ENCODE measurements around the gene OTUB1.

DNA sequence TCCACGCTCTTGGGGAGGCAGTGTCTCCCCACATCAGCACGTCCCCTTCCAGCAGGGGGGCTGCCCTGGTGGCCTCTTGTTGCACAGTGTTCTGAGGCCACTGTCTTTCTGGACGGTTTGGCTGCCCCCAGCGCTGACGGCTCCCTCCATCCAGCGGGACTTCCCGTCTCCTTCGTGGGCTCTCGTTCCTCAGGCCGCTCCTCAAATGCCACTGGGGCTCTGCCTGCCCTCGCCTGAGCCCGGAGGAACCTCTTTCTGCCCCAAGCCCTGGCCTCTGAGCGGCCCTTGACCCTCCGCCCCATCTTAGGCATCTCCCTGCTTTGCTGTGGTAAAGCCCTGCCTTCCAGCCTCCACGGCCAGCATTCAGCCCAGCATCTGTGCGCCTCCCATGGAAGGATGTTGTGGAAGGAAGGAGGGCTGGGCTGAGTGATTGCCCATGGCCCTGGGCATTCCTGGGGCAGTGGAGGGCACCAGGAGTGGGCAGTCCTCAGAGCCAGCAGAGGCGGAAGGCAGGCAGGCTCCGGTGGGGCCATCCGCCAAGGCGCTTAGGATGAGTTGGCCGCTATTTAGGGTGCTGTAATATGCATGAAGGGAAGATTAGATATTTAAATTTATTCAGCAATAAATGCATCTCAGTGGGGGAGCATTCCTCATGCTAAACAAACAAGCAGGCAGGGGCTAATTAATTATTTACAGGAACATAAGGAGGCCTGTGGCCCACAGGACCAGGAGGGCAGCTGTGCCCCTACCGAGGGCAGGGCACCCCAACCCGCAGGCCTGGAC is 17.8 kb downstream of the OTUB1 start:
- no peak for TF ChIP-seq ZNF557 (CRISPR knock-in tag; IDR thresholded peaks at IDR 0.05)
- TF ChIP-seq, protein P1, sequence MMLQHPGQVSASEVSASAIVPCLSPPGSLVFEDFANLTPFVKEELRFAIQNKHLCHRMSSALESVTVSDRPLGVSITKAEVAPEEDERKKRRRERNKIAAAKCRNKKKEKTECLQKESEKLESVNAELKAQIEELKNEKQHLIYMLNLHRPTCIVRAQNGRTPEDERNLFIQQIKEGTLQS (CRISPR knock-in tag; IDR thresholded peaks at IDR 0.05) = no peak
- no peak for TF ChIP-seq ZNF776 (CRISPR knock-in tag; IDR thresholded peaks at IDR 0.05)
- no peak for TF ChIP-seq TCF7L2 (IDR thresholded peaks at IDR 0.05; ENCODE audit: low read depth, low read length)
